ENCODE data around the gene EPHA6.

- TF ChIP-seq, protein P1, sequence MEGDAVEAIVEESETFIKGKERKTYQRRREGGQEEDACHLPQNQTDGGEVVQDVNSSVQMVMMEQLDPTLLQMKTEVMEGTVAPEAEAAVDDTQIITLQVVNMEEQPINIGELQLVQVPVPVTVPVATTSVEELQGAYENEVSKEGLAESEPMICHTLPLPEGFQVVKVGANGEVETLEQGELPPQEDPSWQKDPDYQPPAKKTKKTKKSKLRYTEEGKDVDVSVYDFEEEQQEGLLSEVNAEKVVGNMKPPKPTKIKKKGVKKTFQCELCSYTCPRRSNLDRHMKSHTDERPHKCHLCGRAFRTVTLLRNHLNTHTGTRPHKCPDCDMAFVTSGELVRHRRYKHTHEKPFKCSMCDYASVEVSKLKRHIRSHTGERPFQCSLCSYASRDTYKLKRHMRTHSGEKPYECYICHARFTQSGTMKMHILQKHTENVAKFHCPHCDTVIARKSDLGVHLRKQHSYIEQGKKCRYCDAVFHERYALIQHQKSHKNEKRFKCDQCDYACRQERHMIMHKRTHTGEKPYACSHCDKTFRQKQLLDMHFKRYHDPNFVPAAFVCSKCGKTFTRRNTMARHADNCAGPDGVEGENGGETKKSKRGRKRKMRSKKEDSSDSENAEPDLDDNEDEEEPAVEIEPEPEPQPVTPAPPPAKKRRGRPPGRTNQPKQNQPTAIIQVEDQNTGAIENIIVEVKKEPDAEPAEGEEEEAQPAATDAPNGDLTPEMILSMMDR (IDR thresholded peaks at IDR 0.05; ENCODE audit: low read length) = no peak
- no peak for TF ChIP-seq EZH2 (IDR thresholded peaks at IDR 0.05; ENCODE audit: borderline replicate concordance, low read length)
Observed at GRCh38 chr3:97711654-97712053, 897.3 kb downstream of the EPHA6 start.

All from OCI-LY1 (cell line).